Islet of Langerhans (tissue), 1 donor: Measurements from ENCODE around the gene GTPBP4.
"Not testable (repeated sequence)": the region's sequence is repeated elsewhere in the genome, so short reads cannot be mapped to it uniquely, and the experiment has no call there.

Experiments
- FAIRE-seq: peaks from one replicate; lab custom pipeline; 2011; peaks lifted over from hg19 to GRCh38; lab: Jason Lieb, UNC

The GTPBP4 gene

GRCh38 chr10:1059902-1060301 is 71.7 kb downstream of the GTPBP4 start:
- FAIRE-seq = no peak

DNA sequence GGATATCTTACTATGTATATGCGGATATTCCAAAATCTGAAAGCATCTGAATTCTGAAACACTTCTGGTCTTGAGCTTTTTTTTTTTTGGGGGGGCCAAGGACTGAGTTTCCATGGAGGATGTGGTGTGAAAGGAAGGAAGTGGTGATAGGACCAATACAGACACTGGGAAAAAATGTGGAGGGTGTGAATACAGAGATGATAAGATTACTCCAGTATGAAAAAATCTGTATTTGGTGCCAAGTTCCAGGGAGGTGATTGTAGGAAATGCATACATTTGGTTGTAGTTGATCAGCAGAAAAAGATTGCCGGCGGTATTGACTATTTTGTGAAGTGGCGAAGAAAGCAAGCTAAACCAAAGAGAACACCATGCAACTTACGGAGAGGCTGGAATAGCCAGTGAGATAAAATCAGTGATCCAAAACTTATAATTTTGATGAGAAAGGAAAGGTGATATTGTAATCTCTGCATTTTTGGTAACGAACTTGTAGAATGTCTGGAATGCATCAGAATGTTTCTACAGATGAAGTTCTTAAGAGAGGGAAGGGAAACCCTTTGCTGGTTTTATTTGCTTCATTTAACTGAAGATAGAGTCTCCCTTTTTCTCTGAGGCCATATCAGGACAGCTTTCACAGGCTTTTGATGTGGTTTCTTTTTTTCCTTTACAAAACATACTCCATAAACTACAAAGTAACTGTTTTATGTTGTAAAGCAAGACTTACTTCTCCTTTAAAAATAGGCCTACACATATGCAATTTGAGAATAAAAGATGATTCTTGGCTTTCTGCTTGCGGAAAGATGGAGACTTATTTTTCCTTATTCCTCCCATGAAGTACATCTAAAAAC is 73.9 kb downstream of the GTPBP4 start:
- no peak for FAIRE-seq

DNA sequence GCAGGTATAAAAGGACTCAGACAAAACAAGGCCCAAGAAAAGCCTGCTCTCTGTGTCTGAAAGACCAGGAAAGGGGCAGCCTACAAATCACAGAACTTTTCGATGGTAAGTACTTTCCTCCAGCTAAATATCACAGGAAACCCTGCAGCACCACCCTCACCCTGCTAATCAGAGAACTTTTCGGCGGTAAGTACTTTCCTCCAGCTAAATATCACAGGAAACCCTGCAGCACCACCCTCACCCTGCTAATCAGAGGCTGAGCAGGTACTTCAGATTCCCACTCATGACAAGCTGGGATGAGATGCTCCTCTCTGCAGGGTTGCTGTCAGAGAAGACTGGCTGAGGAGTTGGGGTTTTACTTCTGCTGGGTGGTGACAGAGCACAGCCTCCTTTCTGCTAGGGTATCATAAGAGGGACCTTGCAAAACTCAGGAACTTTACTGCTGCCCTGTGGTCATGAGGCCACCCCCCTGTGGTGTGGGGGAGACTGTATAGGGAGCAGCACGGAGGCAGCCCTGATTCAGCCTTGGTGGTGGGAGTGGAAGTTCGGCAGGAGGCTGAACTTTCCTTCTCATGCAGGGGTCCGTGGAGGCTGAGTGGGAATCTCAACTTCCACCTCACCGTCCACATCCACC is 75.1 kb downstream of the GTPBP4 start:
- no peak for FAIRE-seq

GRCh38 chr10:1064964-1065247 is 76.7 kb downstream of the GTPBP4 start:
- FAIRE-seq = no peak

DNA sequence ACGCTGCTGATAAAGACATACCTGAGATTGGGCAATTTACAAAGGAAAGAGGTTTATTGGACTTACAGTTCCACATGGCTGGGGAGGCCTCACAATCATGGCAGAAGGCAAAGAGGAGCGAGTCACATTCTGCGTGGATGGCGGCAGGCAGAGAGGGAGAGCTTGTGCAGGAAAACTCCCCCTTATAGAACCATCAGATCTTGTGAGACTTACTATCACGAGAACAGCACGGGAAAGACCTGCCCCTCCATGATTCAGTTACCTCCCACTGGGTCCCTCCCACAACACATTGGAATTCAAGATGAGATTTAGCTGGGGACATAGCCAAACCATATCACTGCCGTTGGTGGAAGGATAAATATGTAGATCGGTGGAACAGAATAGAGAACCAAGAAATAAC is 78.5 kb downstream of the GTPBP4 start:
- FAIRE-seq = not testable (repeated sequence)

DNA sequence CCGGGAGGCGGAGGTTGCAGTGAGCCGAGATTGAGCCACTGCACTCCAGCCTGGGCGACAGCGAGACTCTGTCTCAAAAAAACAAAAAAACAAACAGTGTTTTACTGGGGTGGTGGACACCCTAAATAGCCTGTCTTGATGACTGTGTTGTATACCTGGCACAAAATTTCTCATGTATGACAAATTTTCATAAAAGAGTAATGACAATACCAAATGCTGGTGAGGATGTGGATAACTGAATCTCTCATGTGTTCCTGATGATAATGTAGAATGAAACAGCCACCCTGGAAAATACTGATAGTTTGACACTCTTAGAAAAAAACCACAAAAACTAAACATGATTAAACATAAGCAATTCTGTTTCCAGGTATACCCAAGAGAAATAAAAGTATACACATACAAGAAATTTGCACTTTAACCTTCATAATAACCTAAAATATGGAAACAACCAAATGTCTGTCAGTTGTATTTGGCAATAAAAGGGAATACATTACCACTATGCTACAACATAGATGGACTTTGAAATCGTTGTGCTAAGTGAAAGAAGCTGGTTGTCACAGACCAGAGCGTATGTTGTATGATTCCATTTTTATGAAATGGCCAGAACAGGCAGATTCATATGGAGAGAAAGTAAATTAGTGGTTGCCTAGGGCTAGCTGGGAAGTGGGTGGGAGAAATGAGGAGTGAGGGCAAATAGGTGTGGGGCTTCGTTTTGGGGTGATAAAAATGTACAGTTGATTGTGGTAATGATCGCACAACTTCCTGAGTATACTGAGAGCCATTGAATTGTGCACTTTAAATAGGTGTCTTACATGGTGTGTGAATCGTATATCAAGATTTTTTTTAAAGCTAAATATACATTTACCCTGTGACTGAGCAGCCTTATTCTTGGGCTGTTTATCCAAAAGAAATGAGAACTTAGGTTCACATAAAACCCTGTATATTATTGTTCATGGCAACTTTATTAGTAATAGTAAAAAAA is 80.4 kb downstream of the GTPBP4 start:
- FAIRE-seq = no peak
